ENCODE measurements around the gene SPATA1.

Gene SPATA1

DNA sequence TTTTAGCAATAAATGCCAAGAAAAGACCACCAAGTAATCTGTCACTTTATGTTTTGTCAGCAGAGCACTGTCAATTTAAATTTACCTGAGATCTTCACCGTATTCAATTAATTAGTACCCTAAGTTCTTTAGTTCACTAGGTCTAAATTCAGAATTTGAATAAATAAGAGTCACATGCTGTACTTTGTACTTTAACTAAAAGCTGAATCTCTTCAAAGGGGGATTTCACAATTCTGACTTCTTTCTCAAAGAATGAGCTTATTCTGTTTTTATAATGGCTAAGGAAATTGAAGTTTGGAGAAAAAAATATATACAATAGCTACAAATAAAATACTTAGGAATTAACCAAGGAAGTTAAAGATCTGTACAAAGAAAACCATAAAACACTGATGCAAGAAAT, 2.3 kb downstream of the SPATA1 start:
- no peak overlapping the region for H3K4me3 ChIP-seq (replicated peaks in 1 of 2; ENCODE audit: low read depth in 2 of 2, low read length in 2 of 2)
- TF ChIP-seq, protein P1, sequence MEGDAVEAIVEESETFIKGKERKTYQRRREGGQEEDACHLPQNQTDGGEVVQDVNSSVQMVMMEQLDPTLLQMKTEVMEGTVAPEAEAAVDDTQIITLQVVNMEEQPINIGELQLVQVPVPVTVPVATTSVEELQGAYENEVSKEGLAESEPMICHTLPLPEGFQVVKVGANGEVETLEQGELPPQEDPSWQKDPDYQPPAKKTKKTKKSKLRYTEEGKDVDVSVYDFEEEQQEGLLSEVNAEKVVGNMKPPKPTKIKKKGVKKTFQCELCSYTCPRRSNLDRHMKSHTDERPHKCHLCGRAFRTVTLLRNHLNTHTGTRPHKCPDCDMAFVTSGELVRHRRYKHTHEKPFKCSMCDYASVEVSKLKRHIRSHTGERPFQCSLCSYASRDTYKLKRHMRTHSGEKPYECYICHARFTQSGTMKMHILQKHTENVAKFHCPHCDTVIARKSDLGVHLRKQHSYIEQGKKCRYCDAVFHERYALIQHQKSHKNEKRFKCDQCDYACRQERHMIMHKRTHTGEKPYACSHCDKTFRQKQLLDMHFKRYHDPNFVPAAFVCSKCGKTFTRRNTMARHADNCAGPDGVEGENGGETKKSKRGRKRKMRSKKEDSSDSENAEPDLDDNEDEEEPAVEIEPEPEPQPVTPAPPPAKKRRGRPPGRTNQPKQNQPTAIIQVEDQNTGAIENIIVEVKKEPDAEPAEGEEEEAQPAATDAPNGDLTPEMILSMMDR (IDR thresholded peaks at IDR 0.05; ENCODE audit: low read depth, low read length), result no peak
- DNase-seq (ENCODE audit: low read depth in 2 of 2), result no peak

- no peak overlapping the region for H3K4me3 ChIP-seq (replicated peaks in 1 of 2; ENCODE audit: low read depth in 2 of 2, low read length in 2 of 2)
- DNase-seq (ENCODE audit: low read depth in 2 of 2), result no peak
- TF ChIP-seq, protein P1 (IDR thresholded peaks at IDR 0.05; ENCODE audit: low read depth, low read length), result no peak
These were observed 2.8 kb downstream of the SPATA1 start for GRCh38 chr1:84509029-84509428.

DNA sequence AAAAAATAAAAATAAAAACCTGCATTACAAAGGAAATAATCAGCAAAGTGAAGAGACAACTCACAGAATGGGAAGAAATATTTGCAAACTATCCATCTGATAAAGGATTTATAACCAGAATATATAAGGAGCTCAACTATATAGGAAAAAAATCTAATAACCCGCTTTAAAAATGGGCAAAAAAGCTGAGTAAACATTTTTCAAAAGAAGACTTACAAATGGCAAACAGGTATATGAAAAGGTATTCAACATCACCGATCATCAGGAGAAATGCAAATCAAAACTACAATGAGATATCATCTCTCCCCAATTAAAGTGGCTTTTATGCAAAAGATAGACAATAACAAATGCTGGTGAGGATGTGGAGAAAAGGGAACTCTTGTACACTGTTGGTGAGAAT, 4.0 kb downstream of the SPATA1 start:
- DNase-seq (ENCODE audit: low read depth in 2 of 2), result no peak
- H3K4me3 ChIP-seq (replicated peaks in 1 of 2; ENCODE audit: low read depth in 2 of 2, low read length in 2 of 2), result no peak overlapping the region
- TF ChIP-seq, protein P1 (IDR thresholded peaks at IDR 0.05; ENCODE audit: low read depth, low read length), result no peak

DNA sequence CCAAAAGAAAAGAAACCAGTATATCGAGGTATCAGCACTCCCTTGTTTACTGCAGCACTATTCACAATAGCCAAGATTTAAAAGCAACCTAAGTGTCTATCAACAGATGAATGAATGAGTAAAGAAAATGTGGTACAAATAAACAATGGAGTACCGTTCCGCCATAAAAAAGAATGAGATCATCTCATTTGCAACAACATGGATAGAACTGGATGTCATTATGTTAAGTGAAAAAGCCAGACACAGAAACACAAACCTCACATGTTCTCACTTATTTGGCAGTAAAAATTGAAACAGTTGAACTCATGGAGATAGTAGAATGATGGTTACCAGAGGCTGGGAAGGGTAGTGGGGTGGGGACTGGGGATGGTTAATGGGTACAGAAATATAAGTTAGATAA, 4.5 kb downstream of the SPATA1 start:
- TF ChIP-seq, protein P1 (IDR thresholded peaks at IDR 0.05; ENCODE audit: low read depth, low read length), result no peak
- H3K4me3 ChIP-seq (replicated peaks in 1 of 2; ENCODE audit: low read depth in 2 of 2, low read length in 2 of 2), result no peak overlapping the region
- no peak for DNase-seq (ENCODE audit: low read depth in 2 of 2)

DNA sequence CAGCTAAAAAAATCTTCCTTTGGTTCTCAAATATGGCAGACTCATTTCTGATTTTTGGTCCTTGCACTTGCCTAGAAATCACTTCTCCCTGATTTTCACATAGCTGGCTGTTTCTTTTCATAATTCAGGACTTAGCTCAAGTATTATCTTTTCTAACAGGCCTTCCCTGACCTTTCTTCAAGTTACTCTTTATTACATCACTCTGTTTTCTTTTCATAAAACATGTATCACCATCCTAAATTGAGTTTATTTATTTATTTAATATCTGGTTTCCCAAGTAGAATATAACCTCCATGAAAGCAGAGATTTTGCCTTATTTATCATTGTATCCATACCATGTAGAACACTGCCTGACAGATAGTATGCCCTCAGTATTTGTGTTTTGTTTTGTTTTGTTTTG, 18.4 kb downstream of the SPATA1 start:
- DNase-seq (ENCODE audit: low read depth in 2 of 2), result no peak
- H3K4me3 ChIP-seq (replicated peaks in 1 of 2; ENCODE audit: low read depth in 2 of 2, low read length in 2 of 2), result no peak overlapping the region
- TF ChIP-seq, protein P1 (IDR thresholded peaks at IDR 0.05; ENCODE audit: low read depth, low read length), result no peak

- H3K4me3 ChIP-seq (replicated peaks in 1 of 2; ENCODE audit: low read depth in 2 of 2, low read length in 2 of 2), result no peak overlapping the region
- TF ChIP-seq, protein P1 (IDR thresholded peaks at IDR 0.05; ENCODE audit: low read depth, low read length), result no peak
- DNase-seq (ENCODE audit: low read depth in 2 of 2), result no peak
These were observed 19.6 kb downstream of the SPATA1 start for GRCh38 chr1:84525779-84526178.

DNA sequence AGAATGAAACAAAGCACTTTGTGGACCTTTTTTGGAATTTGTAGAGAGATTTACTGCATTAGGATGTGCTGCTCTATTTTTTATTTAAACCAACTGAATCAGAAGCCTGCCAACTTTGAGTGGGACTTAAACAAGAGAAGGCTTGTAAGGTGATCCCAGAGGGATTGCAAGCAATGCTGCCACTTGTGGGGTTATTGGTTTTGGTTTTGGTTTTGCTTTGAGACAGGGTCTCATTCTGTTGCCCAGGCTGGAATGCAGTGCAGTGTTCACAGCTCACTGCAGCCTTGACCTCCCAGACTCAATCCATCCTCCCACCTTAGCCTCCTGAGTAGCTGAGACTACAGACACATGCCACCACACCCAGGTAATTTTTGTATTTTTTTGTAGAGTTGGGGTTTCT, 32.4 kb downstream of the SPATA1 start:
- TF ChIP-seq, protein P1 (IDR thresholded peaks at IDR 0.05; ENCODE audit: low read depth, low read length), result no peak
- H3K4me3 ChIP-seq (replicated peaks in 1 of 2; ENCODE audit: low read depth in 2 of 2, low read length in 2 of 2), result no peak overlapping the region
- DNase-seq (ENCODE audit: low read depth in 2 of 2), result no peak

Measured in cardiac fibroblast (primary cell).